GM23338 (cell line): Measurements from ENCODE around the gene PLD5. TPM values are rescaled to one million over a fixed set of nuclear protein-coding genes. Genes with fewer than 3 reads are reported as not detected.

Source experiments
- ATAC-seq: fragments of 200-7000 bp; cut with Tn5 transposase; 3 replicates; pipeline ENCODE4 v1.9.1; 2020
- DNase-seq: peaks from one replicate; pipeline ENCODE4 v3.0.0-alpha.2; 2015; ENCODE audit warnings: low spot score
- H2AFZ ChIP-seq: fragments of 200-600 bp; sonication (generic); 2 replicates; pipeline ENCODE4 v1.8.0; 2016; ENCODE audit warnings: antibody characterized with exemption, mild to moderate bottlenecking, moderate library complexity
- H3F3A ChIP-seq: fragments of 200-600 bp; sonication (generic); replicated peaks from 2 replicates; pipeline ENCODE4 v1.8.0; 2017; ENCODE audit warnings: antibody characterized with exemption, mixed run types, low read depth
- H3K27ac ChIP-seq: fragments of 200-600 bp; sonication (generic); 2 replicates; pipeline ENCODE4 v1.6.1; 2016; ENCODE audit warnings: low read depth
- H3K27me3 ChIP-seq: fragments of 200-600 bp; sonication (generic); 2 replicates; pipeline ENCODE4 v1.8.0; 2016; ENCODE audit warnings: mild to moderate bottlenecking, mixed run types, moderate library complexity; ENCODE audit not compliant: insufficient read depth
- H3K36me3 ChIP-seq: fragments of 200-600 bp; sonication (generic); 2 replicates; pipeline ENCODE4 v1.8.0; 2016; ENCODE audit warnings: mild to moderate bottlenecking; ENCODE audit not compliant: insufficient read depth
- H3K4me1 ChIP-seq: fragments of 200-600 bp; sonication (generic); 2 replicates; pipeline ENCODE4 v1.8.0; 2016; ENCODE audit warnings: mild to moderate bottlenecking, moderate library complexity; ENCODE audit not compliant: insufficient read depth
- H3K4me2 ChIP-seq: fragments of 200-600 bp; sonication (generic); 2 replicates; pipeline ENCODE4 v1.7.1; 2017; ENCODE audit warnings: mixed run types
- H3K4me3 ChIP-seq: fragments of 200-600 bp; sonication (generic); 2 replicates; pipeline ENCODE4 v1.6.1; 2016; ENCODE audit warnings: mixed run types
- H3K79me2 ChIP-seq: fragments of 200-600 bp; sonication (generic); replicated peaks from 2 replicates; pipeline ENCODE4 v1.8.0; 2017; ENCODE audit warnings: mild to moderate bottlenecking; ENCODE audit not compliant: insufficient read depth
- H3K9me2 ChIP-seq: fragments of 200-600 bp; sonication (generic); 2 replicates; pipeline ENCODE4 v1.8.0; 2017; ENCODE audit not compliant: insufficient read depth
- H4K20me1 ChIP-seq: fragments of 200-600 bp; sonication (generic); replicated peaks from 2 replicates; pipeline ENCODE4 v1.8.0; 2017; ENCODE audit warnings: mild to moderate bottlenecking; ENCODE audit not compliant: insufficient read depth
- H3K27ac Mint-ChIP-seq: 2 replicates; pipeline ENCODE4 v1.8.0; 2020; ENCODE audit warnings: inconsistent platforms, mild to moderate bottlenecking, moderate library complexity, mixed read lengths
- H3K27me3 Mint-ChIP-seq: 3 replicates; pipeline ENCODE4 v1.8.0; 2022; ENCODE audit warnings: low read depth, mild to moderate bottlenecking, moderate library complexity, mixed read lengths, inconsistent platforms; ENCODE audit not compliant: insufficient read depth, poor library complexity
- H3K36me3 Mint-ChIP-seq: 3 replicates; pipeline ENCODE4 v1.8.0; 2021; ENCODE audit warnings: low read depth, mild to moderate bottlenecking, inconsistent platforms, moderate library complexity, mixed read lengths
- H3K4me1 Mint-ChIP-seq: 3 replicates; pipeline ENCODE4 v1.8.0; 2020; ENCODE audit warnings: mild to moderate bottlenecking, inconsistent platforms, mixed read lengths
- H3K4me3 Mint-ChIP-seq: 3 replicates; pipeline ENCODE4 v1.8.0; 2021; ENCODE audit warnings: moderate library complexity, mild to moderate bottlenecking, inconsistent platforms, mixed read lengths
- H3K9me3 Mint-ChIP-seq: 3 replicates; pipeline ENCODE4 v1.8.0; 2020; ENCODE audit warnings: moderate library complexity, mild to moderate bottlenecking, inconsistent platforms, mixed read lengths
- CREB1 ChIP-seq: fragments of 250-450 bp; sonication (Bioruptor Pico); IDR thresholded peaks from 2 replicates; pipeline ENCODE4 v1.5.0; 2020; ENCODE audit warnings: low read depth, mild to moderate bottlenecking, moderate library complexity
- ETS1 ChIP-seq: IDR thresholded peaks from 2 replicates; pipeline ENCODE4 v1.6.1; 2016; ENCODE audit warnings: antibody characterized with exemption
- EZH2 ChIP-seq: fragments of 200-600 bp; sonication (generic); IDR thresholded peaks from one replicate; pipeline ENCODE4 v1.8.0; 2017; ENCODE audit warnings: antibody characterized with exemption, mild to moderate bottlenecking, low read depth; ENCODE audit not compliant: unreplicated experiment
- JUNB ChIP-seq: IDR thresholded peaks from one replicate; pipeline ENCODE4 v1.6.1; 2016; ENCODE audit warnings: antibody characterized with exemption; ENCODE audit not compliant: unreplicated experiment
- NANOG ChIP-seq: IDR thresholded peaks from 2 replicates; pipeline ENCODE4 v1.6.1; 2016; ENCODE audit warnings: antibody characterized with exemption, borderline replicate concordance
- REST ChIP-seq: IDR thresholded peaks from one replicate; pipeline ENCODE4 v1.6.1; 2018; ENCODE audit warnings: antibody characterized with exemption; ENCODE audit not compliant: unreplicated experiment
- ZNF114 ChIP-seq: fragments of 250-450 bp; sonication (Bioruptor Pico); IDR thresholded peaks from 2 replicates; pipeline ENCODE4 v1.5.0; 2020; ENCODE audit warnings: mild to moderate bottlenecking, moderate library complexity
- ZNF331 ChIP-seq: fragments of 250-450 bp; sonication (Bioruptor Pico); IDR thresholded peaks from 2 replicates; pipeline ENCODE4 v1.5.0; 2020; ENCODE audit warnings: low read depth, mild to moderate bottlenecking, moderate library complexity
- polyA plus RNA-seq: library from polyadenylated mRNA; unstranded; fragments of >200 nt; fragmentation: Nextera tagmentation; extraction: Ambion mirVana; gene quantifications from 2 replicates; pipeline ENCODE4 v1.2.1, GENCODE V29; 2016
- total RNA-seq: library from RNA; depleted of rRNA; stranded (reverse); fragments of >200 nt; shearing (Covaris generic); gene quantifications from 2 replicates; pipeline ENCODE4 v1.2.3, GENCODE V29; 2014

PLD5 gene
- total and polyA plus RNA-seq, 2 experiments from 2014 or later, result 5.5 to 5.8 TPM

- no peaks in the 10 kb centered on the region for H4K20me1 ChIP-seq
- peak; percentile 87 for ATAC-seq
- no peaks in the 10 kb centered on the region for H3F3A ChIP-seq
- peak overlapping the region; percentile 25 for H3K4me2 ChIP-seq
- peaks cover 16% of the 10 kb centered on the region; the same call in 2 of the 3 replicates for H3K36me3 Mint-ChIP-seq
- H3K4me3 ChIP-seq, result no peak overlapping the region
- H3K36me3 ChIP-seq, result no peaks in the 10 kb centered on the region; the same call in 1 of the 2 replicates
- peaks cover 2% of the 10 kb centered on the region for H3K27me3 Mint-ChIP-seq
- no peak overlapping the region for H3K27ac Mint-ChIP-seq
- H3K9me3 Mint-ChIP-seq, result peaks cover 15% of the 10 kb centered on the region
- peak overlapping the region; percentile 46 for H3K27ac ChIP-seq
- no peaks in the 10 kb centered on the region for H3K9me2 ChIP-seq
- H3K4me3 Mint-ChIP-seq, result no peak overlapping the region
- no peaks in the 10 kb centered on the region for H3K79me2 ChIP-seq
- DNase-seq, result peak; percentile 43
- TF ChIP-seq CREB1 (no peak), NANOG (peak; percentile 78)
- H3K4me1 Mint-ChIP-seq, result peaks cover 21% of the 10 kb centered on the region
- peaks cover 4% of the 10 kb centered on the region; the same call in 1 of the 2 replicates for H3K27me3 ChIP-seq
- H3K4me1 ChIP-seq, result peaks cover 37% of the 10 kb centered on the region
- H2AFZ ChIP-seq, result no peak overlapping the region
Observed at GRCh38 chr1:242178924-242179708, 345.4 kb downstream of the PLD5 start.

GRCh38 chr1:242178436-242178835, 346.1 kb downstream of the PLD5 start:
- H3K4me3 ChIP-seq, result no peak overlapping the region
- Mint-ChIP-seq H3K36me3 (peaks cover 16% of the 10 kb centered on the region; the same call in 2 of the 3 replicates), H3K27ac (no peak overlapping the region), H3K4me1 (peaks cover 21% of the 10 kb centered on the region), H3K27me3 (peaks cover 2% of the 10 kb centered on the region), H3K4me3 (no peak overlapping the region), H3K9me3 (peaks cover 15% of the 10 kb centered on the region)
- no peak for DNase-seq
- TF ChIP-seq CREB1, result no peak
- no peak for TF ChIP-seq REST
- TF ChIP-seq JUNB, result no peak
- TF ChIP-seq ZNF331 (CRISPR knock-in tag), result no peak
- no peaks in the 10 kb centered on the region for H3K9me2 ChIP-seq
- H3K27ac ChIP-seq, result no peak overlapping the region
- H4K20me1 ChIP-seq, result no peaks in the 10 kb centered on the region
- H2AFZ ChIP-seq, result no peak overlapping the region
- peaks cover 4% of the 10 kb centered on the region; the same call in 1 of the 2 replicates for H3K27me3 ChIP-seq
- peak overlapping the region; percentile 25 for H3K4me2 ChIP-seq
- H3F3A ChIP-seq, result no peaks in the 10 kb centered on the region
- no peaks in the 10 kb centered on the region; the same call in 1 of the 2 replicates for H3K36me3 ChIP-seq
- no peak for ATAC-seq
- H3K4me1 ChIP-seq, result peaks cover 37% of the 10 kb centered on the region
- no peaks in the 10 kb centered on the region for H3K79me2 ChIP-seq

- H3K79me2 ChIP-seq, result no peaks in the 10 kb centered on the region
- no peak overlapping the region for H2AFZ ChIP-seq
- no peaks in the 10 kb centered on the region for H3K27me3 ChIP-seq
- Mint-ChIP-seq H3K4me3 (no peak overlapping the region), H3K4me1 (peaks cover 28% of the 10 kb centered on the region), H3K9me3 (peaks cover 19% of the 10 kb centered on the region), H3K36me3 (peaks cover 15% of the 10 kb centered on the region), H3K27ac (no peak overlapping the region; the same call in 1 of the 2 replicates), H3K27me3 (peaks cover 2% of the 10 kb centered on the region)
- H3K9me2 ChIP-seq, result no peaks in the 10 kb centered on the region
- DNase-seq, result no peak
- no peaks in the 10 kb centered on the region for H3K36me3 ChIP-seq
- H3K4me3 ChIP-seq, result no peak overlapping the region
- no peak for ATAC-seq
- H3F3A ChIP-seq, result no peaks in the 10 kb centered on the region
- H4K20me1 ChIP-seq, result no peaks in the 10 kb centered on the region
- no peak overlapping the region for H3K4me2 ChIP-seq
- H3K4me1 ChIP-seq, result peaks cover 12% of the 10 kb centered on the region
- H3K27ac ChIP-seq, result no peak overlapping the region
- TF ChIP-seq EZH2 (no peak), REST (no peak), ZNF114 (CRISPR knock-in tag) (no peak), ETS1 (no peak)
Observed at GRCh38 chr1:242162140-242162539, 362.4 kb downstream of the PLD5 start.
